ENCODE data around the gene TOR4A. TPM values are rescaled to one million over a fixed set of nuclear protein-coding genes. Genes with fewer than 3 reads are reported as not detected.

The TOR4A gene
- total and polyA plus RNA-seq, 2 experiments from 2014 or later = 4.1 to 29.6 TPM

DNA sequence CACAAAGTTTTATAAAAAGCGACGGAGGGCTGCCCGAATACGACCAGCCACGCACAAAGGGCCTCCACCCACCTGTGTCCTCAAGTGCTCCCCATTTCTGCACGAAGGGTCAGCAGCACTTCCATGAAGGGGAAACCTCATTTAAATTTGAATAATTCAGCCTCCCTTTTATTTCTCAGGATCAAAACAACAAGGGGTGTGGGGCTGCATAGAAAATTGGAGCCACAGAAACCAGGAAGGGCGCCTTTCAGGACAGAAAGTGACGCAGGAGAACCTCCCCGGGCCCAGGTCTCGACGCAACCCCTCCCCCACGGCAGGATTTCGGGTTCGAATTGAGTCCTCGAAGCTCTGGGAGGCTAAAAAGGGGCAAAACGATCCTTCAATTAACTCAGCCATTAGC, 22.4 kb downstream of the TOR4A start:
- Histone ChIP-seq H3F3A (ENCODE audit: insufficient read depth) (no peaks in the 10 kb centered on the region), H2AFZ (no peak overlapping the region), H3K27ac (no peak overlapping the region), H3K79me2 (ENCODE audit: insufficient read depth) (no peaks in the 10 kb centered on the region), H4K20me1 (ENCODE audit: insufficient read depth) (no peaks in the 10 kb centered on the region), H3K9ac (no peak overlapping the region), H3K4me1 (ENCODE audit: insufficient read depth) (no peaks in the 10 kb centered on the region), H3K9me2 (ENCODE audit: insufficient read depth) (no peaks in the 10 kb centered on the region), H3K9me3 (ENCODE audit: low read depth) (no peaks in the 10 kb centered on the region), H3K4me3 (no peak overlapping the region), H3K4me2 (ENCODE audit: unreplicated experiment) (no peak overlapping the region), H3K36me3 (ENCODE audit: low read depth) (no peaks in the 10 kb centered on the region), H3K27me3 (replicated peaks; ENCODE audit: insufficient read depth) (peaks cover 41% of the 10 kb centered on the region)
- TF ChIP-seq EZH2 (IDR thresholded peaks at IDR 0.05; ENCODE audit: insufficient read depth, poor library complexity, severe bottlenecking) (peak; percentile 28), EZH2phosphoT487 (IDR thresholded peaks at IDR 0.05; ENCODE audit: insufficient read depth, low read depth) (no peak)
- WGBS, 2 experiments (ENCODE audit: low coverage in 1 of 2, low lambda C conversion rate in 2 of 2, missing lambda C conversion rate in 2 of 2) = 15% methylated on average over 16 of the region's 16 CpGs
- in situ Hi-C loops (cut with MboI) = loop anchor here (10.0 kb wide), 1 partner anchor 105 kb away; no protein-coding TSS in a partner anchor
- no peak for DNase-seq

DNA sequence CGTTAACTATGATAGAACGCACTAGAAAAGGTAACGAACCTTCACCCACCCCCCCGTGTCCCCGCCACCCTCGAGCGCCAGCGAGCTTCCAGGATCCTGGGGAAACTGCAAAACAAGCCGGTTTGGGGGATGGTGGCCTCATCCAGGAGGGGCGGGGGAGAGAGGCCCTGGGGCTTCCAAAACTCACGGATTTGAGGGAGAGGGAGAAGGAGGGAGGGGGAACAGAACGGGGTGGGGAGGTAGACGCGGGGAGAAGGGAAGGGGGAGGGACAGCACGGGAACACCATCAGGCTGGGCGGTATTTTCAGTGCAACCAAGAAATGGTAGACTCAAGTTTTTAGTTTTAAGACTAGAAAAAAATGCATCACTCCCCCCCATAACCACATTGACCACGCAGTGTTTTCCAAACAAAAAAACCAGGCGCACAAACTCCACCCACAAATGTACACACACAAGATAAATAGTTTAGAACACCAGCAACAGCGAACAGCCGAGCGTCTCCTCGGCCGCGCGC, 23.1 kb downstream of the TOR4A start:
- no peaks in the 10 kb centered on the region for H3K9me3 ChIP-seq (ENCODE audit: low read depth)
- H3K4me2 ChIP-seq (ENCODE audit: unreplicated experiment) = peak overlapping the region; percentile 48
- H3K4me1 ChIP-seq (ENCODE audit: insufficient read depth) = no peaks in the 10 kb centered on the region
- TF ChIP-seq EZH2 (IDR thresholded peaks at IDR 0.05; ENCODE audit: insufficient read depth, poor library complexity, severe bottlenecking) (peak; percentile 88), EZH2phosphoT487 (IDR thresholded peaks at IDR 0.05; ENCODE audit: insufficient read depth, low read depth) (no peak)
- H3K27me3 ChIP-seq (replicated peaks; ENCODE audit: insufficient read depth) = peaks cover 41% of the 10 kb centered on the region
- no peaks in the 10 kb centered on the region for H3F3A ChIP-seq (ENCODE audit: insufficient read depth)
- H2AFZ ChIP-seq = peak overlapping the region; percentile 38; the same call in 1 of the 2 replicates
- in situ Hi-C loops (cut with MboI) = no loop called here
- DNase-seq = no peak
- no peaks in the 10 kb centered on the region for H3K9me2 ChIP-seq (ENCODE audit: insufficient read depth)
- H3K9ac ChIP-seq = no peak overlapping the region
- H3K36me3 ChIP-seq (ENCODE audit: low read depth) = no peaks in the 10 kb centered on the region
- no peak overlapping the region for H3K27ac ChIP-seq
- H3K4me3 ChIP-seq = peak overlapping the region; percentile 58
- H4K20me1 ChIP-seq (ENCODE audit: insufficient read depth) = no peaks in the 10 kb centered on the region
- 0 to 4% methylated on average over 18 to 25 of the region's 25 CpGs for WGBS, 2 experiments (ENCODE audit: low coverage in 1 of 2, low lambda C conversion rate in 2 of 2, missing lambda C conversion rate in 2 of 2)
- H3K79me2 ChIP-seq (ENCODE audit: insufficient read depth) = no peaks in the 10 kb centered on the region

DNA sequence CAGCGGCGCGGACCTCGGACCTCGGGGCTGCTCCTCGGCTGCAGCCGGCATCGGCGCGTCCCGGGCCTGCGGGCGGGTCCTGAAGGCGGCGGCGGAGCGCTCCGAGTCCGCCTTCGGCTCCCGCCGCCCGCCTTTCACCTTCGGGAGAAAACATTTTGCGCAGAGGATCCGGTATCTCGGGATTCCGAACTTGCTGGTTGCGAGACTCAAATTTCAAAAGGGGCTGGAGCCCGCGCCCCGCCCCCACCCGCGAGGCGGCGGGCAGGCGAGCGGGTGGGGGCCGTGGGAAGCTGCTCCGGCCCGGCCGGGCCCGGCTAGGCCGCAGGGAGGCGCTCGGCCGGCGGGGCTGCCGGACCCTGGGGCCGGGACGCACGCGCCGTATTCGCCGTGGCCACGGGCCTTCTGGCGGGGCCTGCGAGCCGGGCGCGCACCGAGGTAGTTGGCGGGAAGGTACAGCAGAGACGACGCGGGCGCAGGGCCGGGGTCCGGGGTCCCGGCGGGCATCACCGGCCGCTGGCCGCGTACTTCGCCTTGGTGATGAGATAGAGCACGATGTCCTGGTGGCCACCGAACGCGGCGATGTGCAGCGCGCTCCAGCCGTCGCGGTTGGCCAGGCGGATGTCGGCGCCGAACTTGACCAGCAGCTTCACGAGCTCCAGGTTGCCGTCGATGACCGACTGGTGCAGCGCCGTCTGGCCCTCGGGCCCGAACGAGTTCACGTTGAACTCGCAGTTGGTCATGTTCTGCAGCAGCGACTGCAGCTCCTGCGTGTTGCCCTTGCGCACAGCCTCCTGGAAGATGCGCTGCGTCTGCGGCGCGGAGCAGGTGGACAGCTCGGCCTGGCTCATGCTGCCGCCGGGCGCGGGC, 23.8 kb downstream of the TOR4A start:
- no peaks in the 10 kb centered on the region for H3F3A ChIP-seq (ENCODE audit: insufficient read depth)
- peak overlapping the region; percentile 48 for H3K4me2 ChIP-seq (ENCODE audit: unreplicated experiment)
- peak; percentile 59 for DNase-seq
- in situ Hi-C loops (cut with MboI) = no loop called here
- H2AFZ ChIP-seq = peak overlapping the region; percentile 38; the same call in 1 of the 2 replicates
- H3K27ac ChIP-seq = no peak overlapping the region
- no peaks in the 10 kb centered on the region for H4K20me1 ChIP-seq (ENCODE audit: insufficient read depth)
- TF ChIP-seq EZH2phosphoT487 (IDR thresholded peaks at IDR 0.05; ENCODE audit: insufficient read depth, low read depth) = 0 out of 2 replicates have a peak, but pooled peaks have one; percentile 32
- no peak for TF ChIP-seq EZH2 (IDR thresholded peaks at IDR 0.05; ENCODE audit: insufficient read depth, poor library complexity, severe bottlenecking)
- H3K4me3 ChIP-seq = peak overlapping the region; percentile 58
- H3K9me3 ChIP-seq (ENCODE audit: low read depth) = no peaks in the 10 kb centered on the region
- peaks cover 38% of the 10 kb centered on the region for H3K27me3 ChIP-seq (replicated peaks; ENCODE audit: insufficient read depth)
- WGBS, 2 experiments (ENCODE audit: low coverage in 1 of 2, low lambda C conversion rate in 2 of 2, missing lambda C conversion rate in 2 of 2) = 2% methylated on average over 77 to 105 of the region's 115 CpGs
- H3K79me2 ChIP-seq (ENCODE audit: insufficient read depth) = no peaks in the 10 kb centered on the region
- H3K36me3 ChIP-seq (ENCODE audit: low read depth) = no peaks in the 10 kb centered on the region
- H3K9ac ChIP-seq = no peak overlapping the region
- no peaks in the 10 kb centered on the region for H3K4me1 ChIP-seq (ENCODE audit: insufficient read depth)
- no peaks in the 10 kb centered on the region for H3K9me2 ChIP-seq (ENCODE audit: insufficient read depth)

DNA sequence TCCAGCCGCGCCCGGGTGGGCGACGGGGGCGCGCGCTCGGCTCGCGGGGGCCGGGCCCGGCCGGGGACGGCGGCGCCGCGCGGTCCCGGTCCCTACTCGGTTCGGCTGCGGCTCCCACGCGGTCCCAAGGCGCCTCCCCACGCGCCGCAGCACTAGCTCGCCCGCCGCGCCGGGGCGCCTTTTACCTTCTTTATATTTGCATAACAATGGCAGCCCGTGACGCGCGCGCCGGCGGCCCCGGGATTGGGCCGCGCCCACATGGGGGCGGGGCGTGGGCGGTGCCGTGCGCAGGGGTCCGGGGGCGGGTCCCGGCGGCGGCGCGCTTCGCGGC, 24.6 kb downstream of the TOR4A start, which contains the start of gene NRARP:
Gene NRARP (minus strand): TSS at position 154 of the 331 bp plus-strand sequence. CDS start 343 bp downstream, outside the sequence.
- Histone ChIP-seq H3K79me2 (ENCODE audit: insufficient read depth) (no peaks in the 10 kb centered on the region), H3K4me2 (ENCODE audit: unreplicated experiment) (peak within 1 kb of the TSS; percentile 68), H3K36me3 (ENCODE audit: low read depth) (no peaks in the 10 kb centered on the region), H3K27me3 (replicated peaks; ENCODE audit: insufficient read depth) (peaks cover 32% of the 10 kb centered on the region), H2AFZ (peak within 1 kb of the TSS; percentile 39), H3K4me3 (peak within 1 kb of the TSS; percentile 58), H4K20me1 (ENCODE audit: insufficient read depth) (no peaks in the 10 kb centered on the region), H3F3A (ENCODE audit: insufficient read depth) (no peaks in the 10 kb centered on the region), H3K9me2 (ENCODE audit: insufficient read depth) (no peaks in the 10 kb centered on the region), H3K9ac (peak within 1 kb of the TSS; percentile 36; the same call in 1 of the 2 replicates), H3K27ac (no peak within 1 kb of the TSS), H3K9me3 (ENCODE audit: low read depth) (no peaks in the 10 kb centered on the region), H3K4me1 (ENCODE audit: insufficient read depth) (no peaks in the 10 kb centered on the region)
- DNase-seq = peak; percentile 83
- 1 to 3% methylated on average over 8 to 12 of the region's 60 CpGs for WGBS, 2 experiments (ENCODE audit: low coverage in 1 of 2, low lambda C conversion rate in 2 of 2, missing lambda C conversion rate in 2 of 2)
- TF ChIP-seq EZH2 (IDR thresholded peaks at IDR 0.05; ENCODE audit: insufficient read depth, poor library complexity, severe bottlenecking) (no peak), EZH2phosphoT487 (IDR thresholded peaks at IDR 0.05; ENCODE audit: insufficient read depth, low read depth) (no peak)
- in situ Hi-C loops (cut with MboI) = no loop called here
